Amygdala (tissue), 56 donors: ENCODE results near the gene GLCE.
"Not testable (repeated sequence)": the region's sequence is repeated elsewhere in the genome, so short reads cannot be mapped to it uniquely, and the experiment has no call there.

Experiments
- DNase-seq, 56 donors: peaks; one replicate each; lab custom pipeline; 2025; lab: John Stamatoyannopoulos, UW

The GLCE gene

DNA sequence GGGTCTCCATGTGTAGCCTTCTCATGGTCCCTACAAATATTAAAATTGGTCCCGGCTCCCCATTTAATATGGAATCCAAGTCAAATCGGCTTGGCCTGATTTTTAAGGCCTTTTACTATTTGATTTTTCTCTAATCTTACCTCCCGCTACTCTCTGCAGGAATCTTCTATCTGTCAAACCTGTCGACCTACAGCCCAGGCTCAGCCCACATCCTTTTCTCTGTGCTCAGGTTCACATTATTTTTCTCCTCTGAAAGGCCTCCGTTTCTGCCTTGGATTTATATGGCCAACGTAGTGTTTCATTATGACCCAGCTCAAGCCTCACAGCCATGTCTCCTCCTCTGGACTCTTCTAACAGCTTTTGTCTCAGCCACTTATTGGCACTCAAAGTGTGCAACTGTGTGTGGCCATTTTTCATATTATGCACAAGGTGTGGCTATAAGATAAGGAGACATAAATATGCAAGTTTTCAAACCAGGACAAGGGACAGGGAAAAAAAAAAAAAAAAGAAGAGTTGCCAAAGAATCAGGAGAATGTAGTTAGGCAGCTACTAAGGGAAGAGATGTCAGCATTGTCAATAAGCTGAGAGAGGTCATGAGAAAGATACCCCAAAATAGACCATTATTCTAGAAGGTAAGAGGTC is 2.1 kb upstream of the GLCE start:
- DNase-seq = no peak

- no peak for DNase-seq
Measured at GRCh38 chr15:69158843-69159240, 1.6 kb upstream of the GLCE start.

- DNase-seq = peak in 1 of 56 donors; percentile 62
Measured at GRCh38 chr15:69159805-69160140, 662 bp upstream of the GLCE start.

DNA sequence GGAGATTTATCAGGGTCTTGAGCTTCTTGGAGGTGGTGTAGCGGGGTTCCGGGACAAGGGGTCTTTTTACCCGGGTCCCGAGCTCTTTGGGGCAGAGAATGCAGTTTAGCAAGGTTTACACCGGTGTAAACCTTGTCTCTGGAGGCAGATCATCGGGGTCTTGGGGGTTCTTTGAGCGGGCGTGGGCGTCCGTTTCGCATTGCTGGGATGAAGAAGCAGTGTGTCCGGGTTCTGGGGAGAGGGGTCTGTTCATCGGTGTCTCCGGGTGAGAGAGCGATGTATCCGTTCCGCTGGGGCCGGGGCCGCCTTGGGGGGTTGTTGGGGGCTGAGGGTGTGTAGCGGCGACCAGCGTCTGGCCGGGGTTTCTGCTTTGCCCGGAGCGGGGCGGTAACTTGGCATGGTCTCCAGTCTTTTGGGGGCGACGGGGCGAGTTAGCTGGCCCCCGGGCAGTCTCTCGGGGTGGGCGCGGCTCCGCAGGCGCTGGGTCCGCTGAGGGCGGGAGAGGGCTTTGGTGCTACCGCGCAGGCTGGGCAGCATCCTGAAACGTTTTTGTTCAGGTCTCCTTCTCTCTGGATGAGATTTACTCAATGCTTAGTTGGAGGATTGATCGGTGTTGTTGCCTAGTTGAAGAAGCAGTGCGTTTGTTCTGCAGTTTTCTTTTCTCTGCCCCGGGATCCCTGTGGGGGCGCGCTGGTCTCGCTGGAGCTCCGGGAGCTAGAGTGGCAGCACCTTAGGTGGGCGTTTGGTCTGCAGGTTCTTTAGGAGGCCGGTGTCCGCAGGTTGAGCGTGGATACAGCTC is 843 bp downstream of the GLCE start:
- DNase-seq = peak in 36 of 56 donors; percentile 8 to 74 (median 49)

- no peak for DNase-seq
Measured at GRCh38 chr15:69161878-69162213, 1.4 kb downstream of the GLCE start.

- no peak for DNase-seq
Measured at GRCh38 chr15:69163141-69163669, 2.8 kb downstream of the GLCE start.

- DNase-seq = no peak
Measured at GRCh38 chr15:69164807-69165636, 4.6 kb downstream of the GLCE start.

- no peak for DNase-seq
Measured at GRCh38 chr15:69165637-69166025, 5.2 kb downstream of the GLCE start.

DNA sequence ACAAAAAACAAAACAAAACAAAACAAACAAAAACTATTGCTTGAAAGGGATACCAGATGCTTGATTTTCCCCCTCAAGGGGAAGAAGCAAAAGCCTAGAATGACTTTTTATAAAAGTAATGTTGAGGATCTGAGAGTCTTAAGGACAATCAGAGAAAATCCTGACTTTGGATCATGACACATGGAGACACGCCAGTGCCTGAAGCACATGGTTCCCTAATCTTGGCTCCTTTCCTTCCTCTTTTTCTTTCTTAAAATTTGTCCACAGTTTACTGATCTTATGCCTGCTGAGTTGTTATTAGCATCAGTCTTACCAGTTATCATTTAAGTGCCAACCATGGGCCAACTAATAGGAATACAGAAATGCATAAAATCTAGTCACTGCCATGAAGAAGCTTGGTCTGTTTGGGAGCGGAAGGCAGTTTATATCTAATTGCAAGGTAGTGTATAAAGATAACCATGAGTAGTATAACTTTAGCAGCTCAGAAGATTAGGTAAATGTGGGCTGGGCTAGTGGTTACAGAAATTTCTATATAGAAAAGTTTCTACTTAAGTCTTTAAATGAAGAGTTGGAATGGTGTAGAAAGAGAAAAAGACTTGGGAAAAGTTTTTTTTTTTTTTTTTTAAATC is 6.9 kb downstream of the GLCE start:
- peak in 1 of 56 donors; percentile 11 for DNase-seq

GRCh38 chr15:69168361-69168760 is 7.9 kb downstream of the GLCE start:
- DNase-seq = not testable (repeated sequence)

- DNase-seq = not testable (repeated sequence)
Measured at GRCh38 chr15:69169540-69169939, 9.1 kb downstream of the GLCE start.

DNA sequence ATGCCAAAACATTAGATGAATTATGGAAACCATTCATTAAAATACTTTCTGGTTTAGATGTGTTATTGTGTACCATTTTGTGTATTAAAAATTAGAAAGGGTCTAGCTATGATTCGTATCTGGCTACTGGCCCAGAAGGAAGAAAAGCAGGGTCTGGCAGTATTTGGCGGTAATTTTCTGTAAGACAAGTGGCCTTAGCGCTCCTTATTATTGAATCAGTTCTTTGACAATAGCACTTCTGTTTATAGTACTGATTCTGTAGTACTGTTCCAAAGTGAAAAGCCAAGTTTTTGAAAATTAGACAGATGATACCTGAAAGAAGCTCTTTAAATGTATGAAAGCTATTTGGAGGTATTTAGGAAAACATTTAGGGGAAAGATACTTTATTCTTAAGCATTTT is 10.2 kb downstream of the GLCE start:
- no peak for DNase-seq

DNA sequence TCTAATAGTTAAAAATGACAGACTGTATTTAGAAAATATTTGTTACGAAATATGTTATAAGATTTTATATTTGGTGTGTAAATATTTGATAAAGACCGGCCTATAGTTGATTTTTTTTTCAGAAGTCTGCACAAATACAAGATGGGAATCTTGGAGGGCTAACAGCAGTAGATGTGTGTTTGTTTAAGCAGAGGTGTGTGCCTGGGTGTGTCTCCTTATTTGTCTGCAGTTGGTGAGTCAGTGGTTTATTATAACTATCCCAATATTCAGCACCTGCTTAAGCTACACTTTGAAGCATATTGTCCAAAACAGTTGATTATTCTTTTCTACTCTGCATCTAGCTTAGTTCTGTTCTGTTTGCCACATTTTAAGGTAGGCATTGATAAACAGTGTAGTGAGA is 12.4 kb downstream of the GLCE start:
- no peak for DNase-seq

- DNase-seq = no peak
Measured at GRCh38 chr15:69175536-69175935, 15.1 kb downstream of the GLCE start.

DNA sequence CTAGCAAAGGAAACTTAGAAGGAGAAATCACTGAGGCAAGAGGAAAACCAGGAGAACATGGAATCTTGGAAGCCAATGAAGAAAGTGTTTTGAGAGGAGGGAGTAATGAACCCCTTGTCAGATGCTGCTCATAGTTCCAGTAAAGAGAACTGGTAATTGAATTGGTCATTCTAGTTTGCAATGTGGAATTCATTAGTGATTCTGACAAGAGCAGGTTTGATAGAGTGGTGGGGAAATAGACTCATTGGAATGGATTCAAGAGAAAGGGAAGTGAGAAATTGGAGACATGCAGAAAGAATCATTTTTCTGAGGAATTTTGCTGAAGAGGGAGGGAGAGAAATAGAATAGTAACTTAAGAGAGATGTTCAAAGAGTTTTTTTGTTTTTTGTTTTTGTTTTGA is 21.0 kb downstream of the GLCE start:
- no peak for DNase-seq

- no peak for DNase-seq
Measured at GRCh38 chr15:69185216-69185615, 24.8 kb downstream of the GLCE start.

- DNase-seq = no peak
Measured at GRCh38 chr15:69185706-69186105, 25.3 kb downstream of the GLCE start.

- no peak for DNase-seq
Measured at GRCh38 chr15:69189157-69189556, 28.7 kb downstream of the GLCE start.

- no peak for DNase-seq
Measured at GRCh38 chr15:69190091-69190490, 29.7 kb downstream of the GLCE start.

DNA sequence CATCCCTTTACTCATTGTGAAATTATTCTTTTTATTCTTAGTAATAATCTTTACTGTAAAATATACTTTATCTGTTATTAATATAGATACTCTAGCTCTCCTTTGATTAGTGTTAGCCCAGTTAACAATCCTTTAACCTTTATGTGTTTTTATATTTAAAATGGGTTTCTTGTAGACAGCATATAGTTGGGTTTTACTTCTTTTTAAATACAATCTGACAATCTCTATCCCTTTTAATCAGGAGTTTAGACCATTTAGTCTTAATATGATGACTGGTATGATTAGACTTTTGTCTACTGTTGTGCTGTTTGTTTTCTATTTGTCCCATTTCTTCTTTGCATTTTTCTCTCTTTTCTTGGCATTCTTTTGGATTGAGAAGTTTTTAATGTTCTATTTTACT is 30.1 kb downstream of the GLCE start:
- no peak for DNase-seq
